ENCODE measurements around the gene PYGB. TPM values are rescaled to one million over a fixed set of nuclear protein-coding genes. Genes with fewer than 3 reads are reported as not detected.

Gene PYGB
- total RNA-seq, 1 donor from 2014 or later = 57.9 TPM

GRCh38 chr20:25317351-25318075 is 69.6 kb downstream of the PYGB start:
- TF ChIP-seq, protein P1, sequence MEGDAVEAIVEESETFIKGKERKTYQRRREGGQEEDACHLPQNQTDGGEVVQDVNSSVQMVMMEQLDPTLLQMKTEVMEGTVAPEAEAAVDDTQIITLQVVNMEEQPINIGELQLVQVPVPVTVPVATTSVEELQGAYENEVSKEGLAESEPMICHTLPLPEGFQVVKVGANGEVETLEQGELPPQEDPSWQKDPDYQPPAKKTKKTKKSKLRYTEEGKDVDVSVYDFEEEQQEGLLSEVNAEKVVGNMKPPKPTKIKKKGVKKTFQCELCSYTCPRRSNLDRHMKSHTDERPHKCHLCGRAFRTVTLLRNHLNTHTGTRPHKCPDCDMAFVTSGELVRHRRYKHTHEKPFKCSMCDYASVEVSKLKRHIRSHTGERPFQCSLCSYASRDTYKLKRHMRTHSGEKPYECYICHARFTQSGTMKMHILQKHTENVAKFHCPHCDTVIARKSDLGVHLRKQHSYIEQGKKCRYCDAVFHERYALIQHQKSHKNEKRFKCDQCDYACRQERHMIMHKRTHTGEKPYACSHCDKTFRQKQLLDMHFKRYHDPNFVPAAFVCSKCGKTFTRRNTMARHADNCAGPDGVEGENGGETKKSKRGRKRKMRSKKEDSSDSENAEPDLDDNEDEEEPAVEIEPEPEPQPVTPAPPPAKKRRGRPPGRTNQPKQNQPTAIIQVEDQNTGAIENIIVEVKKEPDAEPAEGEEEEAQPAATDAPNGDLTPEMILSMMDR (IDR thresholded peaks at IDR 0.05; ENCODE audit: unreplicated experiment) = no peak
- Mint-ChIP-seq H3K36me3 (ENCODE audit: low read depth, unreplicated experiment) (peaks cover 3% of the 10 kb centered on the region), H3K27me3 (ENCODE audit: unreplicated experiment) (peaks cover 2% of the 10 kb centered on the region), H3K9me3 (ENCODE audit: unreplicated experiment) (no peaks in the 10 kb centered on the region), H3K4me3 (ENCODE audit: unreplicated experiment) (no peak overlapping the region), H3K27ac (ENCODE audit: unreplicated experiment) (no peak overlapping the region), H3K4me1 (ENCODE audit: unreplicated experiment) (peaks cover 2% of the 10 kb centered on the region)
- DNase-seq (ENCODE audit: low spot score) = no peak

- Mint-ChIP-seq H3K4me3 (ENCODE audit: unreplicated experiment) (no peak overlapping the region), H3K36me3 (ENCODE audit: low read depth, unreplicated experiment) (peaks cover 3% of the 10 kb centered on the region), H3K27ac (ENCODE audit: unreplicated experiment) (no peak overlapping the region), H3K4me1 (ENCODE audit: unreplicated experiment) (peaks cover 2% of the 10 kb centered on the region), H3K27me3 (ENCODE audit: unreplicated experiment) (peaks cover 2% of the 10 kb centered on the region), H3K9me3 (ENCODE audit: unreplicated experiment) (no peaks in the 10 kb centered on the region)
- TF ChIP-seq, protein P1 (IDR thresholded peaks at IDR 0.05; ENCODE audit: unreplicated experiment) = no peak
- DNase-seq (ENCODE audit: low spot score) = no peak
Measured at GRCh38 chr20:25318471-25319240, 70.8 kb downstream of the PYGB start.

GRCh38 chr20:25319241-25320034 is 71.6 kb downstream of the PYGB start:
- no peak overlapping the region for H3K4me3 Mint-ChIP-seq (ENCODE audit: unreplicated experiment)
- no peaks in the 10 kb centered on the region for H3K9me3 Mint-ChIP-seq (ENCODE audit: unreplicated experiment)
- H3K27me3 Mint-ChIP-seq (ENCODE audit: unreplicated experiment) = peaks cover 2% of the 10 kb centered on the region
- TF ChIP-seq, protein P1 (IDR thresholded peaks at IDR 0.05; ENCODE audit: unreplicated experiment) = no peak
- no peak for DNase-seq (ENCODE audit: low spot score)
- H3K4me1 Mint-ChIP-seq (ENCODE audit: unreplicated experiment) = peaks cover 2% of the 10 kb centered on the region
- H3K27ac Mint-ChIP-seq (ENCODE audit: unreplicated experiment) = no peak overlapping the region
- H3K36me3 Mint-ChIP-seq (ENCODE audit: low read depth, unreplicated experiment) = peaks cover 3% of the 10 kb centered on the region

- Mint-ChIP-seq H3K27ac (ENCODE audit: unreplicated experiment) (no peak overlapping the region), H3K9me3 (ENCODE audit: unreplicated experiment) (no peaks in the 10 kb centered on the region), H3K4me3 (ENCODE audit: unreplicated experiment) (no peak overlapping the region), H3K36me3 (ENCODE audit: low read depth, unreplicated experiment) (peaks cover 3% of the 10 kb centered on the region), H3K27me3 (ENCODE audit: unreplicated experiment) (peaks cover 2% of the 10 kb centered on the region), H3K4me1 (ENCODE audit: unreplicated experiment) (peaks cover 3% of the 10 kb centered on the region)
- no peak for DNase-seq (ENCODE audit: low spot score)
- TF ChIP-seq, protein P1 (IDR thresholded peaks at IDR 0.05; ENCODE audit: unreplicated experiment) = no peak
Measured at GRCh38 chr20:25320035-25320800, 72.3 kb downstream of the PYGB start.
